HepG2 (cell line): ENCODE results near the gene NUAK1. TPM values are rescaled to one million over a fixed set of nuclear protein-coding genes. Genes with fewer than 3 reads are reported as not detected.

Source experiments
- ATRX ChIP-seq: sonication (generic); formaldehyde crosslinking; IDR thresholded peaks from 2 replicates; pipeline ENCODE4 v1.4.0; 2020; ENCODE audit warnings: missing genetic modification reagents, borderline replicate concordance
- CBX1 ChIP-seq: IDR thresholded peaks from one replicate; pipeline ENCODE4 v1.6.1; 2016; ENCODE audit warnings: antibody characterized with exemption, low read depth
- CCDC6 ChIP-seq: sonication (generic); formaldehyde crosslinking; IDR thresholded peaks from 2 replicates; pipeline ENCODE4 v1.8.1; 2022; ENCODE audit warnings: mild to moderate bottlenecking, missing genetic modification reagents, moderate library complexity
- CENPBD1 ChIP-seq: sonication (generic); formaldehyde crosslinking; IDR thresholded peaks from 2 replicates; pipeline ENCODE4 v1.8.0; 2022; ENCODE audit warnings: missing genetic modification reagents, low read depth, mild to moderate bottlenecking, borderline replicate concordance
- CHD2 ChIP-seq: IDR thresholded peaks from 2 replicates; pipeline ENCODE4 v1.6.1; 2011; ENCODE audit warnings: low read depth, low read length, improper control_type of control experiment
- DMAP1 ChIP-seq: IDR thresholded peaks from 2 replicates; pipeline ENCODE4 v1.6.1; 2016
- DPF2 ChIP-seq: sonication (generic); formaldehyde crosslinking; IDR thresholded peaks from 2 replicates; pipeline ENCODE4 v1.4.0; 2020; ENCODE audit warnings: mild to moderate bottlenecking, low read depth, missing genetic modification reagents, borderline replicate concordance
- ESRRA ChIP-seq: sonication (generic); formaldehyde crosslinking; IDR thresholded peaks from 2 replicates; pipeline ENCODE4 v1.5.1; 2020; ENCODE audit warnings: mild to moderate bottlenecking, low read depth, missing genetic modification reagents
- GABPB1 ChIP-seq: IDR thresholded peaks from 2 replicates; pipeline ENCODE4 v1.6.1; 2016; ENCODE audit warnings: mild to moderate bottlenecking, missing genetic modification reagents, moderate library complexity, missing compliant biosample characterization
- HBP1 ChIP-seq: IDR thresholded peaks from 2 replicates; pipeline ENCODE4 v1.6.1; 2016; ENCODE audit warnings: low read depth, control low read depth
- HNRNPUL1 ChIP-seq: fragments of 200-400 bp; formaldehyde crosslinking; IDR thresholded peaks from 2 replicates; pipeline ENCODE4 v1.6.1; 2017; ENCODE audit warnings: low read depth, mild to moderate bottlenecking, low read length, moderate library complexity
- JUN ChIP-seq: sonication (generic); formaldehyde crosslinking; IDR thresholded peaks from 2 replicates; pipeline ENCODE4 v1.4.0; 2020; ENCODE audit warnings: mild to moderate bottlenecking, missing genetic modification reagents
- KDM2A ChIP-seq: sonication (generic); formaldehyde crosslinking; IDR thresholded peaks from 2 replicates; pipeline ENCODE4 v1.4.0; 2020; ENCODE audit warnings: low read depth, missing genetic modification reagents, borderline replicate concordance
- KDM3A ChIP-seq: IDR thresholded peaks from 2 replicates; pipeline ENCODE4 v1.6.1; 2018; ENCODE audit warnings: low read depth, missing compliant biosample characterization
- KMT2B ChIP-seq: IDR thresholded peaks from 2 replicates; pipeline ENCODE4 v1.6.1; 2016; ENCODE audit warnings: missing genetic modification reagents, missing compliant biosample characterization
- MIER3 ChIP-seq: IDR thresholded peaks from 2 replicates; pipeline ENCODE4 v1.6.1; 2016; ENCODE audit warnings: missing compliant biosample characterization, borderline replicate concordance
- MTA3 ChIP-seq: sonication (generic); formaldehyde crosslinking; IDR thresholded peaks from 2 replicates; pipeline ENCODE4 v1.4.0; 2020; ENCODE audit warnings: missing genetic modification reagents
- MTERF4 ChIP-seq: sonication (generic); formaldehyde crosslinking; IDR thresholded peaks from 2 replicates; pipeline ENCODE4 v1.8.0; 2023; ENCODE audit warnings: mild to moderate bottlenecking, missing genetic modification reagents
- NCOA1 ChIP-seq: sonication (generic); formaldehyde crosslinking; IDR thresholded peaks from 2 replicates; pipeline ENCODE4 v1.9.0; 2021; ENCODE audit warnings: missing genetic modification reagents
- PREB ChIP-seq: sonication (generic); formaldehyde crosslinking; IDR thresholded peaks from 2 replicates; pipeline ENCODE4 v1.4.0; 2020; ENCODE audit warnings: missing genetic modification reagents
- RXRA ChIP-seq: sonication (generic); formaldehyde crosslinking; IDR thresholded peaks from 2 replicates; pipeline ENCODE4 v1.5.1; 2020; ENCODE audit warnings: missing genetic modification reagents
- SAFB2 ChIP-seq: sonication (generic); formaldehyde crosslinking; IDR thresholded peaks from 2 replicates; pipeline ENCODE4 v1.5.1; 2020; ENCODE audit warnings: missing genetic modification reagents, low read depth, mild to moderate bottlenecking, borderline replicate concordance
- SETDB1 ChIP-seq: sonication (generic); formaldehyde crosslinking; IDR thresholded peaks from 2 replicates; pipeline ENCODE4 v1.5.1; 2020; ENCODE audit warnings: missing genetic modification reagents, mild to moderate bottlenecking, borderline replicate concordance
- SMARCC2 ChIP-seq: fragments of 450-650 bp; IDR thresholded peaks from 2 replicates; pipeline ENCODE4 v1.6.1; 2017; ENCODE audit warnings: antibody characterized with exemption, mild to moderate bottlenecking
- SP140L ChIP-seq: sonication (generic); formaldehyde crosslinking; IDR thresholded peaks from 2 replicates; pipeline ENCODE4 v1.4.0; 2020; ENCODE audit warnings: missing genetic modification reagents, borderline replicate concordance
- TBX3 ChIP-seq: fragments of 450-650 bp; IDR thresholded peaks from 2 replicates; pipeline ENCODE4 v1.6.1; 2017; ENCODE audit warnings: antibody characterized with exemption, mild to moderate bottlenecking, inconsistent platforms, borderline replicate concordance
- TEAD3 ChIP-seq: optimal IDR thresholded peaks from 2 replicates; pipeline ENCODE3; 2016; ENCODE audit warnings: borderline replicate concordance
- ZFP90 ChIP-seq: sonication (generic); formaldehyde crosslinking; IDR thresholded peaks from 2 replicates; pipeline ENCODE4 v1.8.0; 2022; ENCODE audit warnings: missing genetic modification reagents, mild to moderate bottlenecking, inconsistent platforms, borderline replicate concordance
- ZFY ChIP-seq: sonication (generic); formaldehyde crosslinking; IDR thresholded peaks from 2 replicates; pipeline ENCODE4 v1.4.0; 2020; ENCODE audit warnings: missing genetic modification reagents
- ZNF326 ChIP-seq: sonication (generic); formaldehyde crosslinking; IDR thresholded peaks from 2 replicates; pipeline ENCODE4 v1.4.0; 2020; ENCODE audit warnings: missing genetic modification reagents, borderline replicate concordance
- ZNF451 ChIP-seq: sonication (generic); formaldehyde crosslinking; IDR thresholded peaks from 2 replicates; pipeline ENCODE4 v1.5.0; 2020; ENCODE audit warnings: mild to moderate bottlenecking, missing genetic modification reagents
- polyA plus RNA-seq, 8 experiments: library from polyadenylated mRNA; depleted of rRNA in 3 of 8; stranded (reverse) in 7 of 8; unstranded in 1 of 8; fragments of >200 nt; fragmentation: Illumina TruSeq in 4 of 8; extraction: Trizol in 4 of 8; gene quantifications; 2 replicates each; pipeline versions ENCODE4 v1.2.1 to v1.2.3, GENCODE V29; 2011 to 2016; ENCODE audit warnings: low read depth in 4 of 8, missing spikeins in 1 of 8, mixed read lengths in 1 of 8; ENCODE audit not compliant: insufficient read depth in 1 of 8
- total RNA-seq, 5 experiments: library from RNA; depleted of rRNA; stranded (reverse); fragments of >200 nt; fragmentation: Illumina TruSeq; extraction: Trizol; gene quantifications; 2 replicates each; pipeline ENCODE4 v1.2.3, GENCODE V29; 2016; ENCODE audit warnings: low read depth in 1 of 5

Gene NUAK1
- total and polyA plus RNA-seq, 2 of the 13 experiments (the other 11 are each of a cell fraction or from before 2014, with no cell fraction given): 1.7 to 1.9 TPM

- no peak for TF ChIP-seq PREB (CRISPR knock-in tag)
- TF ChIP-seq DPF2: peak; percentile 59; the same call in 1 of the 2 replicates
- TF ChIP-seq SETDB1 (CRISPR knock-in tag): no peak
- 0 out of 2 replicates have a peak, but pooled peaks have one; percentile 30 for TF ChIP-seq MIER3 (CRISPR knock-in tag)
- TF ChIP-seq CHD2: no peak
- TF ChIP-seq CCDC6 (CRISPR knock-in tag): no peak
- TF ChIP-seq SAFB2: no peak
- no peak for TF ChIP-seq SP140L (CRISPR knock-in tag)
- no peak for TF ChIP-seq ATRX (CRISPR knock-in tag)
- TF ChIP-seq DMAP1 (CRISPR knock-in tag): no peak
- no peak for TF ChIP-seq JUN (CRISPR knock-in tag)
- TF ChIP-seq ZFY (CRISPR knock-in tag): no peak
- no peak for TF ChIP-seq KDM2A (CRISPR knock-in tag)
- TF ChIP-seq NCOA1 (CRISPR knock-in tag): no peak
- no peak for TF ChIP-seq ZFP90
- no peak for TF ChIP-seq SMARCC2
- no peak for TF ChIP-seq HNRNPUL1
- 0 out of 2 replicates have a peak, but pooled peaks have one; percentile 27 for TF ChIP-seq ESRRA (CRISPR knock-in tag)
- TF ChIP-seq CBX1: no peak
- TF ChIP-seq GABPB1: 0 out of 2 replicates have a peak, but pooled peaks have one; percentile 17
- no peak for TF ChIP-seq TEAD3 (CRISPR knock-in tag)
- no peak for TF ChIP-seq ZNF326 (CRISPR knock-in tag)
- no peak for TF ChIP-seq HBP1 (CRISPR knock-in tag)
- TF ChIP-seq RXRA (CRISPR knock-in tag): peak; percentile 27; the same call in 1 of the 2 replicates
- TF ChIP-seq ZNF451 (CRISPR knock-in tag): no peak
- no peak for TF ChIP-seq KMT2B
- no peak for TF ChIP-seq MTERF4
- no peak for TF ChIP-seq CENPBD1 (CRISPR knock-in tag)
- TF ChIP-seq KDM3A (CRISPR knock-in tag): no peak
- TF ChIP-seq TBX3: 0 out of 2 replicates have a peak, but pooled peaks have one; percentile 55
- TF ChIP-seq MTA3: no peak
Observed at GRCh38 chr12:106098691-106099200, 40.0 kb downstream of the NUAK1 start (continued).
